OCI-LY7 (cell line): ENCODE measurements around the gene MLN. TPM values are rescaled to one million over a fixed set of nuclear protein-coding genes. Genes with fewer than 3 reads are reported as not detected.

ENCODE experiments used
- BruUV-seq: library from RNA; stranded (reverse); fragments of 400-500 nt; replicated peaks from 2 replicates; lab custom pipeline; 2021; lab: Mats Ljungman, UMichigan
- CTCF ChIA-PET: fragments of 300-600 bp; sonication (Branson Sonifier 250); formaldehyde crosslinking; loops from one replicate; lab custom pipeline; 2022; ENCODE audit warnings: antibody characterized with exemption; ENCODE audit not compliant: unreplicated experiment; lab: Charles Lee
- POLR2A ChIA-PET: fragments of 300-600 bp; sonication (Branson Sonifier 250); formaldehyde crosslinking; loops from one replicate; lab custom pipeline; 2022; ENCODE audit warnings: antibody characterized with exemption; lab: Charles Lee
- DNase-seq: peaks from one replicate; pipeline ENCODE4 v3.0.0-alpha.2; 2015; ENCODE audit warnings: low spot score
- H2AFZ ChIP-seq: fragments of 200-600 bp; sonication (generic), shearing (Covaris generic); 2 replicates; pipeline ENCODE4 v1.6.1; 2014; ENCODE audit warnings: mild to moderate bottlenecking, antibody characterized with exemption, low read length, moderate library complexity
- H3K27ac ChIP-seq: fragments of 200-600 bp; sonication (generic); 2 replicates; pipeline ENCODE4 v1.5.1; 2014; ENCODE audit warnings: mixed run types, low read depth, mild to moderate bottlenecking, moderate library complexity, low read length, inconsistent platforms; ENCODE audit not compliant: poor library complexity, severe bottlenecking
- H3K36me3 ChIP-seq: fragments of 200-600 bp; sonication (generic); 2 replicates; pipeline ENCODE4 v1.6.1; 2014; ENCODE audit warnings: mild to moderate bottlenecking, antibody characterized with exemption, low read length, moderate library complexity, mixed read lengths; ENCODE audit not compliant: insufficient read depth
- H3K4me1 ChIP-seq: fragments of 200-600 bp; sonication (generic); 2 replicates; pipeline ENCODE4 v1.5.1; 2014; ENCODE audit warnings: mild to moderate bottlenecking, low read length; ENCODE audit not compliant: insufficient read depth, poor library complexity, severe bottlenecking
- H3K4me2 ChIP-seq: fragments of 200-600 bp; sonication (generic); 2 replicates; pipeline ENCODE4 v1.6.1; 2014; ENCODE audit warnings: mild to moderate bottlenecking, low read length
- H3K4me3 ChIP-seq: fragments of 200-600 bp; sonication (generic); 2 replicates; pipeline ENCODE4 v1.5.1; 2014; ENCODE audit warnings: mild to moderate bottlenecking, low read depth, low read length; ENCODE audit not compliant: poor library complexity, severe bottlenecking
- H3K79me2 ChIP-seq: fragments of 200-600 bp; sonication (generic); 2 replicates; pipeline ENCODE4 v1.6.1; 2016; ENCODE audit warnings: low read depth, mild to moderate bottlenecking, low read length, moderate library complexity, mixed read lengths; ENCODE audit not compliant: insufficient read depth
- H3K9me2 ChIP-seq: fragments of 200-600 bp; sonication (generic); 2 replicates; pipeline ENCODE4 v1.6.1; 2016; ENCODE audit warnings: mild to moderate bottlenecking, low read length, mixed read lengths; ENCODE audit not compliant: insufficient read depth
- H3K9me3 ChIP-seq: fragments of 200-600 bp; sonication (generic); 2 replicates; pipeline ENCODE4 v1.6.1; 2014; ENCODE audit warnings: mild to moderate bottlenecking, mixed run types, low read length, mixed read lengths
- H4K20me1 ChIP-seq: fragments of 200-600 bp; sonication (generic); 2 replicates; pipeline ENCODE4 v1.6.1; 2014; ENCODE audit warnings: mild to moderate bottlenecking, antibody characterized with exemption, low read length, moderate library complexity, mixed read lengths; ENCODE audit not compliant: insufficient read depth
- CTCF ChIP-seq: fragments of 200-600 bp; sonication (generic); conservative IDR thresholded peaks from 2 replicates; pipeline ENCODE4 v1.5.1; 2014; ENCODE audit warnings: mild to moderate bottlenecking, antibody characterized with exemption, low read length, moderate library complexity, mixed read lengths
- EZH2phosphoT487 ChIP-seq: fragments of 200-600 bp; sonication (generic); IDR thresholded peaks from 2 replicates; pipeline ENCODE4 v1.6.1; 2018; ENCODE audit warnings: low read depth, borderline replicate concordance, mild to moderate bottlenecking, mixed run types, antibody characterized with exemption, low read length, moderate library complexity, mixed read lengths
- intact Hi-C: fragments of 100-400 bp; cut with micrococcal nuclease; formaldehyde crosslinking; loops from one replicate; pipeline ENCODE4 v1.10.0; 2022; ENCODE audit not compliant: unreplicated experiment
- total RNA-seq, 2 experiments: library from RNA; depleted of rRNA in 1 of 2; stranded (reverse); fragments of >200 nt in 1 of 2; shearing (Covaris generic) in 1 of 2; gene quantifications; 2 replicates each; pipeline ENCODE4 v1.2.3, GENCODE V29; 2014 to 2022

The MLN gene
- total RNA-seq, 2 experiments from 2014 or later = not detected

- CTCF ChIA-PET = no interaction called here
- H3K79me2 ChIP-seq = no peaks in the 10 kb centered on the region
- H3K27ac ChIP-seq = no peak overlapping the region
- H3K9me2 ChIP-seq = no peaks in the 10 kb centered on the region
- POLR2A ChIA-PET = no interaction called here
- H2AFZ ChIP-seq = no peak overlapping the region
- no peaks in the 10 kb centered on the region for H3K36me3 ChIP-seq
- no peaks in the 10 kb centered on the region for H3K4me1 ChIP-seq
- TF ChIP-seq CTCF (no peak), EZH2phosphoT487 (no peak)
- H3K4me2 ChIP-seq = no peak overlapping the region
- intact Hi-C loops = no loop called here
- BruUV-seq = no TSS peak
- no peak for DNase-seq
- H3K4me3 ChIP-seq = no peak overlapping the region
- H4K20me1 ChIP-seq = no peaks in the 10 kb centered on the region
- H3K9me3 ChIP-seq = no peaks in the 10 kb centered on the region
These were observed 42.4 kb upstream of the MLN start for GRCh38 chr6:33846226-33846625.

- H3K27ac ChIP-seq = no peak overlapping the region
- POLR2A ChIA-PET = no interaction called here
- CTCF ChIA-PET = no interaction called here
- no peak for TF ChIP-seq EZH2phosphoT487
- no peak for TF ChIP-seq CTCF
- no peak overlapping the region for H3K4me2 ChIP-seq
- no peaks in the 10 kb centered on the region for H3K4me1 ChIP-seq
- H3K79me2 ChIP-seq = no peaks in the 10 kb centered on the region
- H3K4me3 ChIP-seq = no peak overlapping the region
- no peaks in the 10 kb centered on the region for H3K36me3 ChIP-seq
- no peak for DNase-seq
- BruUV-seq = no TSS peak
- intact Hi-C loops = no loop called here
- H3K9me3 ChIP-seq = no peaks in the 10 kb centered on the region
- H3K9me2 ChIP-seq = no peaks in the 10 kb centered on the region
- no peaks in the 10 kb centered on the region for H4K20me1 ChIP-seq
- H2AFZ ChIP-seq = no peak overlapping the region
These were observed 41.4 kb upstream of the MLN start for GRCh38 chr6:33845031-33845745.
